ENCODE data around the gene PRR35.

The PRR35 gene

GRCh38 chr16:549544-550263 lies 10.5 kb upstream of the PRR35 start:
- no peak for DNase-seq (ENCODE audit: low spot score)

- no peak for DNase-seq (ENCODE audit: low spot score)
These were observed 9.0 kb upstream of the PRR35 start for GRCh38 chr16:551210-551609.

- no peak for DNase-seq (ENCODE audit: low spot score)
These were observed 8.0 kb upstream of the PRR35 start for GRCh38 chr16:552171-552570.

GRCh38 chr16:553601-554296 lies 6.4 kb upstream of the PRR35 start:
- no peak for DNase-seq (ENCODE audit: low spot score)

GRCh38 chr16:554297-554621 lies 5.9 kb upstream of the PRR35 start:
- DNase-seq (ENCODE audit: low spot score) = no peak

- no peak for DNase-seq (ENCODE audit: low spot score)
These were observed 5.4 kb upstream of the PRR35 start for GRCh38 chr16:554640-555365.

- no peak for DNase-seq (ENCODE audit: low spot score)
These were observed 4.4 kb upstream of the PRR35 start for GRCh38 chr16:555528-556473.

- no peak for DNase-seq (ENCODE audit: low spot score)
These were observed 3.6 kb upstream of the PRR35 start for GRCh38 chr16:556474-557173.

GRCh38 chr16:557463-558297 lies 2.5 kb upstream of the PRR35 start:
- DNase-seq (ENCODE audit: low spot score) = no peak

GRCh38 chr16:558298-559020 lies 1.7 kb upstream of the PRR35 start:
- DNase-seq (ENCODE audit: low spot score) = no peak

- DNase-seq (ENCODE audit: low spot score) = no peak
These were observed 1.2 kb upstream of the PRR35 start for GRCh38 chr16:559021-559380.

GRCh38 chr16:559411-560203 lies 587 bp upstream of the PRR35 start:
- DNase-seq (ENCODE audit: low spot score) = no peak

GRCh38 chr16:560701-561412 lies 663 bp downstream of the PRR35 start:
- DNase-seq (ENCODE audit: low spot score) = no peak

- DNase-seq (ENCODE audit: low spot score) = no peak
These were observed 1.2 kb downstream of the PRR35 start for GRCh38 chr16:561413-561794.

- DNase-seq (ENCODE audit: low spot score) = no peak
These were observed 2.1 kb downstream of the PRR35 start for GRCh38 chr16:561957-562938.

GRCh38 chr16:563072-563644 lies 3.0 kb downstream of the PRR35 start:
- DNase-seq (ENCODE audit: low spot score) = no peak

All from ecto neural progenitor cell (in vitro differentiated cells).